GM20431 (cell line): ENCODE measurements around the gene ATP9A.
"Not testable (repeated sequence)": the region's sequence is repeated elsewhere in the genome, so short reads cannot be mapped to it uniquely, and the experiment has no call there.

ENCODE experiments used
- in situ Hi-C: fragments of 300-500 bp; cut with MseI, MboI; formaldehyde crosslinking; loops from one replicate; pipeline ENCODE4 v1.15.0; 2020; ENCODE audit warnings: low sequenced_read_pairs; ENCODE audit not compliant: unreplicated experiment

ATP9A gene

GRCh38 chr20:51758978-51759544, 9.1 kb downstream of the ATP9A start:
- in situ Hi-C loops = no loop called here

DNA sequence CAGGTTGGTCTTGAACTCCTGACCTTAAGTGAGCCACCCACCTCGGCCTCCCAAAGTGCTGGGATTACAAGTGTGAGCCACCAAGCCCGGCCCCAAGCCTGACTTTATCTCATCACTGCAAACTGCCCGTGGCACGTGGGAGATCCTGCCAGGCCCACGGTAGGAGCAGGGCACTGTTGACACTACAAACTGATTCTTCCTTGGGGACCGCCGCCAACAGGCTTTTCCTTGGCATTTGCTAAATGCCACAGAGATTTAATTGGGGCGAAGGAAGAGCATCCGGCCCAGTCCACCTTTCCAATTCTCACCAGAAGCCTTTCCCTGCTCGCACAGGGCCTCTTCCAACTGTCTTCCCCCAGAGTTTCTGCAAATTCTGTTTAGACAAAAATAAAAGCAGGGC, 11.0 kb downstream of the ATP9A start:
- in situ Hi-C loops = no loop called here

DNA sequence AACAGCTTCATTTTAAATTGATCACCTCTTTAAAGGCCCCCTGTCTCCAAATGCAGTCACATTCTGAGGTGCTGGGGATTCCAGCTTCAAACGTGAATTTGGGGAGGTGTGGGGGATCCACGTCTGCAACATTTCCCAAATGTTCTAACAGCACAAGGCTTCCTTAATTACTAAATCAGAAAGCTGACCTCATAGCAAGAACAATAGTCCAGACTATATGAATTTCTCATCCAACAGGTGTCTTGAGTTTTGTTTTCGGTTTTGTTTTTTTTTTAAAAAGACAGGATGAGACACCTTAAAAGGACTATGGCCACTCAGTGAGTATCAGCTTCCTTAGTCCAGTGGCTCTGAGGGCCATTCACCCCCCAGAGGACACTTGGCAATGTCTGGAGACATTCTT, 11.5 kb downstream of the ATP9A start:
- in situ Hi-C loops = no loop called here

GRCh38 chr20:51753220-51753619, 15.0 kb downstream of the ATP9A start:
- in situ Hi-C loops = not testable (repeated sequence)

DNA sequence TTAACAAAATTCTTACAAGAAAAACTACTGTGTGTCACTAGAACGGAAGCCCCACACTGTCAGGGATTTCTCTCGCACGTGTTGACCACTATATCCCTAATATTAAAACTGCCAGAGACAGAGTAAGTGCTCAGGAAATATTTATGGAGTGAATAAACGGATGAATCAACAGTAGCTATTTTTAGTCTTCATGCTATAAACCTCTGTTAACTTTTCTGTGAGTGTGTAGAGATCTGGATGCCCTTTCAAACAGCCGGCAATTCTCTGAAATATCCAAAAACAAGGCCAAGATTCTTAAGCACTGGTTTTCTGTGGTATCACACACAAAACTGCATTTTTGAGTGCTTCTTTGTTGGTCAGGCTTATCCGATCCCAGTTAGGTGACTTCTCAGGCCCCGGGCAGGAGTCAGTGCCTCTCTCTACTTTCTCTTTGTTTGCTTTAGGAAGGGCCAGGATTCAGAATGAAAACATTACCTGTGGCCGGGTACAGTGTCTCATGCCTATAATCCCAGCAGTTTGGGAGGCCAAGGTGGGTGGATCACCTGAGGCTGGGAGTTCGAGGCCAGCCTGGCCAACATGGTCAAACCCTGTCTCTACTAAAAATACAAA, 15.7 kb downstream of the ATP9A start:
- in situ Hi-C loops = no loop called here

- in situ Hi-C loops = no loop called here
Observed at GRCh38 chr20:51750770-51751388, 17.3 kb downstream of the ATP9A start.

DNA sequence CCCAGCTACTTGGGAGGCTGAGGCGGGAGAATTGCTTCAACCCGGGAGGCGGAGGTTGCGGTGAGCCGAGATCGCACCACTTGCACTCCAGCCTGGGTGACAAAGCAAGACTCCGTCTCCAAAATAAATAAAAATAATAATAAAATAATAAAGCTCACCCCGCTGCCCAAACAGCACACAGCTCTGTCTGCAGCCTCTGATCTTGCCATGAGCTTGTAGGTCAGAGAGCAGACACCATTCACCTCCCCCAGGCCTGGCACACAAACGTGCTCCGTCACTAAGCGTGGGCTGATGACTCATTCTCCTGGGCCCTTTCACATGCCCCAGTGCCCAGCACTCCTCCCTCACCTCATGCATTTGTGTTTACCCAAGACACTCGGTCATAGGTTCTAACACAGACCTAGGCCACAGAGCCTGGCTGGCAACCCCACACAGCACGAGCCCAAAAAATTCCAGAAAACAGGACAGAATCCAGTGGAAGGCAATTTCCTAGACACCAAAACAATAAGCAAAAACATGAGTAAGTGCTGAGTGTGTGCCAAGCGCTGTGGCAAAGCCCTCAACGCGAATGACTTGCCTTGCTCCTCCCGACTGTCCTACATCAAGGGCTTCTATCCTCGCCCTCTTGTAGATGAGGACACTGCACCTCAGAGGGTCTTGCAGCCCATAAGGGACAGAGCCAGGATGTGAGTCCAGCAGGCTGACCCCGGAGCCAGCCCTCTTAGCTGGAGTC, 18.0 kb downstream of the ATP9A start:
- in situ Hi-C loops = no loop called here

DNA sequence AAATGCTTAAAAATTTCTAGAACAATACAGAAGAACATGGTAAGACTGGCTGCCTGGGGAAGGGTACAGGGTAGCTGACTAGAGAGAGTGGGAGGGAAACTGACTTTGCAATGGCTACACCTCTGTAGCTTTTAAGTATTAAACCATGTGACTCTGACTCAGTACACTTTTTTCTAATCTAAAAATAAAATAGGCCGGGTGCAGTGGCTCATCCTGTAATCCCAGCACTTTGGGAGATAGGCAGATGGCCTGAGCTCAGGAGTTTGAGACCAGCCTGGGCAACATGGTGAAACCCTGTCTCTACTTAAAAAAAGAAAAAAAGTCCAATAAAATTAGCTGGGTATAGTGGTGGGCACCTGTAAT, 18.5 kb downstream of the ATP9A start:
- in situ Hi-C loops = no loop called here

- in situ Hi-C loops = no loop called here
Observed at GRCh38 chr20:51747182-51747911, 20.8 kb downstream of the ATP9A start.

GRCh38 chr20:51745804-51746203, 22.4 kb downstream of the ATP9A start:
- in situ Hi-C loops = no loop called here

DNA sequence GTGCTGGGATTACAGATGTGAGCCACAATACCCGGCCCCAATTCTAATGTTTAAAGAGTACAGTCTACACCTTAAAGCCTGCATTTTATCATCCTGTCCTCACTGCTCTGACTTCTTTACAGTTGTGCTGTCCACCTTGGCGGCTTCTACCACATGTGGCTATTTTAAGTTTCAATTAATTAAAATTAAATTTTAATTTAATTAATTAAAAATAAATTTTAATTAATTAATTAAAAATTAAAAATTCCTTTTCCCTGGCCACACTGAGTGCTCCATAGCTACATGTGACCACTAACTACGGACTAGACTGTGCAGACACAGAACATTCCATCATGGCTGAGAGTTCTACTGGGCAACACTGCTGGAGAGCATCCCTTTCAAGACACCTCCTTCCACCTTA, 27.4 kb downstream of the ATP9A start:
- in situ Hi-C loops = no loop called here

GRCh38 chr20:51740308-51740707, 27.9 kb downstream of the ATP9A start:
- in situ Hi-C loops = not testable (repeated sequence)

DNA sequence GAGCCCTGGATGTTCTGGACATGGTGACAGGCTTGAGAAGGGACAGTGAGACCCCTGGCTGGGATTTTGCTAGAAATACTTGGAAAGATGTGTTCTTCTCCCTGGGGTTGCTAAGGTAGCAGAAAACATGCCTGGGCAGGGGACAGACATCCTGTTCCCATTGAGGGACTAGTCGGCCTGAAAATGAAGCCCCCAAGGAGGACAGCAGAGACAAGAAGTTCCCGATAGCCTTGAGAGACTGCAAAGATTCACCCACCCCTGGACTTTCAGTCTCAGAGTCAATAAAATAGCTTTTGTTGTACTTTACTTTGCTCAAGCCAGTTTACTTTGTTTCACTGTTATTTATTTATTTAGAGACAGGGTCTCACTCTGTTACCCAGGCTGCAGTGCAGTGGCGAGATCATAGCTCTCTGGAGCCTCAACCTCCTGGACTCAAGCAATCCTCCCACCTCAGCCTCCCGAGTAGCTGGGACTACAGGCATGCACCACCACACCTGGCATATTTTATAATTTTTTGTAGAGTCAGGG, 28.4 kb downstream of the ATP9A start:
- in situ Hi-C loops = no loop called here

DNA sequence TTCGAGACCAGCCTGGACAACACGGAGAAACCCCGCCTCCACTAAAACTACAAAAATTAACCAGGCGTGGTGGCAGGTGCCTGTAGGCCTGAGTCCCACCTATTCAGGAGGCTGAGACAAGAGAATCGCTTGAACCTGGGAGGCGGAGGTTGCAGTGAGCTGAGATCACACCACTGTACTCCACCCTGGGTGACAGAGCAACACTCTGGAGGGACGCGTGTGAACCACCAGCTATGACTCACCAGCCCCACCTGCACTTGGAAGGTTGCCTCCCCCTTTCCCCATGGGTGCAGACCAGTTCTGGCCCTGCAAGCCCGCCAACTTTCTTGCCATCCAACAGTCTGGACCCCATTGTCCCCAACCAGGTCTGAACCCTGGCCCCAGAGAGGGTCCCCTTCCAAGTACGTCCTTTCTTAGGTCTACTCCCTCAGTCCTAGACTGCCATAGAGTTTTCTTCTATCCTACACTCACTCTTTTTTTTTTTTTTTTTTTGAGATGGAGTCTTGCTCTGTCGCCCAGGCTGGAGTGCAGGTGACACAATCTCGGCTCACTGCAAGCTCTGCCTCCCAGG, 29.2 kb downstream of the ATP9A start:
- in situ Hi-C loops = no loop called here

- in situ Hi-C loops = not testable (repeated sequence)
Observed at GRCh38 chr20:51738261-51738660, 29.9 kb downstream of the ATP9A start.

GRCh38 chr20:51736947-51737346, 31.2 kb downstream of the ATP9A start:
- in situ Hi-C loops = no loop called here

DNA sequence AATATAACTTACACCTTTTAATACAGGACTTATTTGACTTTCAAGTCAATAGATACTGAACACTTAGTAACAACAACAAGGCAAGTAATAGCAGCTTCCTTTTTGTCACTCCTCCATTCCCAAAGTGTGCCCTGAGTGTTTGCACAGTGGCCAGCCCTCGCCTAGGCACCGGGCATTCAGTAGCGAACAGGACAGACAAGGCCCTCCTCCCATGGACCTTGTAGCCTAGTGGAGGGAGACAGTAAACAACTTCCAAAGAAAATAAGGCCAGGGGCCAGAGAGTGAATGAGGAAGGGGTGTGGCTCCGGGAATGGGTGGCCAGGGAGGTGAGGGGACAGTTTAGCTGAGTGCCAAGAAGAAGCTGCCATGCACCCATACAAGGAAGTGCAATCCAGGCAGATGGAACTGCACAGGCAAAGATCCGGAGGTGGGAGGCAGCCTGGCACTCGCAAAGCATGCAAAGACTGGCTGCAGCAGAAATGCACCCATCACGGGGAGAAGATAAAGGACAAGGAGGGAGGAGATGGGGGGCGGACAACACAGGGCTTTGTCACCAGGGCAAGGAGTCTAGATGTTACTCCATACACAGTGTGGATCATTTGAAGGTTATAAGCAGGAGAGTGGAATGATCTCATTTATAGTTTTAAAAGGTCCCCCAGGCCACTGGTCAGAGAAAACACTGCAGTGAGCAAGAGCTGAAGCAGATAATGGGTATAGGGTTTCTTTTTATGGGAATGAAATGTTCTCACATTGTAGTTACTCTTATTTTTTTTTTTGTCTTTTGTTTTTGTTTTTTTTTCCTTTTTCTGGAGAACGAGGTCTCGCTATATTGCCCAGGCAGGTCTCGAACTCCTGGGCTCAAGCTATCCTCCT, 32.2 kb downstream of the ATP9A start:
- in situ Hi-C loops = no loop called here

DNA sequence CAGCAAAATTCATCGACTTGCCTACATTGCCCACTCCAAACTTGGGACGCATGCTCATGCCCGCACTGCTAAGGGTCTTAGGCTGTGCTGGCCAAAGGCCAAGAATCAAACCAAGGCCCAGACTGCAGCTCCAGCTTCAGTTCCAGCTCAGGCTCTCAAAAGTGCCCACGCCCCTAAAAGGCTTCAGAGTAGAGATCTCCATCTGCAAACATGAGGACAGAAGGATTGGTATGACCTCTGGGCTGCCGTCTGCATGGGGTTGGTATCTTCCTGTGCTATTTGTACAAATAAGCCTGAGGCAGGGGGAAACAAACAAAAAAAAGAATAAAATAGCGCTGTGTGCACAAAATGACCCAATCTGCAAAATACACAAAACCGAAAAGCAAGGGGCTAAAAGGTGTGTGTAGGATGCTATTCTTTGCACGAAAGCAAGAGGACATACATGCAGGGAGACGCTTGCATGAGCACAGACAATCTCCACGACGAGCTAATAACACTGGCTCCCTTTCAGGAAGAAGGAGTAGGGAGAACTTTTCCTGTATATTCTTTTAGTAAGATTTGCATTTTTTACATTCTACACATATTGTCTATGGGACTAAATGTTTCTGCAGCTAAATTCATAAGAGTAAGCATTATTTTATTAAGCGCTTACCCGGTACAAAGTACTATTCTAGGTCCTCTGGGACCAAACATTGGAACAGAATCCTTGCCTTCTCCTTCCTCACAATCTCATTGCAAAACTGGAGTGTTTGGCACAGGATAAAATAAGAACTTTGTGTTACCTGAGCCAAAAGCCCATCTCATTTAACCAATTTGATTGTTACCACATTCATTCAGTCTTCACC, 33.1 kb downstream of the ATP9A start:
- in situ Hi-C loops = no loop called here
